ENCODE measurements around the gene TRIM29. TPM values are rescaled to one million over a fixed set of nuclear protein-coding genes. Genes with fewer than 3 reads are reported as not detected.

The TRIM29 gene
- total RNA-seq, 1 donor from 2014 or later, result 3.4 TPM

- no peaks in the 10 kb centered on the region for H3K27me3 ChIP-seq
- ATAC-seq (no peak), DNase-seq (no peak)
- no peaks in the 10 kb centered on the region for H3K36me3 ChIP-seq
- no peak overlapping the region for H3K27ac ChIP-seq
- H3K4me1 ChIP-seq, result no peaks in the 10 kb centered on the region
- TF ChIP-seq CTCF (IDR thresholded peaks at IDR 0.05), result no peak
- intact Hi-C loops (cut with DNase I), result no loop called here
- no peaks in the 10 kb centered on the region for H3K9me3 ChIP-seq
- no peak overlapping the region for H3K4me3 ChIP-seq
These were observed 11.3 kb downstream of the TRIM29 start for GRCh38 chr11:120126620-120127019.

- Histone ChIP-seq H3K9me3 (no peaks in the 10 kb centered on the region), H3K27me3 (no peaks in the 10 kb centered on the region), H3K4me3 (no peak overlapping the region), H3K27ac (no peak overlapping the region), H3K36me3 (no peaks in the 10 kb centered on the region), H3K4me1 (no peaks in the 10 kb centered on the region)
- ATAC-seq (no peak), DNase-seq (peak; percentile 31)
- no peak for TF ChIP-seq CTCF (IDR thresholded peaks at IDR 0.05)
- intact Hi-C loops (cut with DNase I), result no loop called here
These were observed 12.4 kb downstream of the TRIM29 start for GRCh38 chr11:120125509-120125908.

GRCh38 chr11:120125024-120125423 is 12.9 kb downstream of the TRIM29 start:
- H3K27me3 ChIP-seq, result no peaks in the 10 kb centered on the region
- DNase-seq (no peak), ATAC-seq (no peak)
- no peaks in the 10 kb centered on the region for H3K9me3 ChIP-seq
- H3K27ac ChIP-seq, result no peak overlapping the region
- H3K36me3 ChIP-seq, result no peaks in the 10 kb centered on the region
- intact Hi-C loops (cut with DNase I), result no loop called here
- H3K4me1 ChIP-seq, result no peaks in the 10 kb centered on the region
- TF ChIP-seq CTCF (IDR thresholded peaks at IDR 0.05), result no peak
- H3K4me3 ChIP-seq, result no peak overlapping the region

- TF ChIP-seq CTCF (IDR thresholded peaks at IDR 0.05), result no peak
- intact Hi-C loops (cut with DNase I), result no loop called here
- no peak for ATAC-seq
- Histone ChIP-seq H3K27me3 (no peaks in the 10 kb centered on the region), H3K36me3 (no peaks in the 10 kb centered on the region), H3K9me3 (no peaks in the 10 kb centered on the region), H3K4me1 (no peaks in the 10 kb centered on the region), H3K27ac (no peak overlapping the region), H3K4me3 (no peak overlapping the region)
- DNase-seq, result no peak
These were observed 13.6 kb downstream of the TRIM29 start for GRCh38 chr11:120124355-120124754.

- ATAC-seq (no peak), DNase-seq (no peak)
- no peaks in the 10 kb centered on the region for H3K27me3 ChIP-seq
- H3K36me3 ChIP-seq, result no peaks in the 10 kb centered on the region
- no peak overlapping the region for H3K27ac ChIP-seq
- TF ChIP-seq CTCF (IDR thresholded peaks at IDR 0.05), result no peak
- H3K4me3 ChIP-seq, result no peak overlapping the region
- no peaks in the 10 kb centered on the region for H3K4me1 ChIP-seq
- no peaks in the 10 kb centered on the region for H3K9me3 ChIP-seq
- intact Hi-C loops (cut with DNase I), result no loop called here
These were observed 14.0 kb downstream of the TRIM29 start for GRCh38 chr11:120123946-120124345.
